ENCODE measurements around the gene WDFY4.

WDFY4 gene

DNA sequence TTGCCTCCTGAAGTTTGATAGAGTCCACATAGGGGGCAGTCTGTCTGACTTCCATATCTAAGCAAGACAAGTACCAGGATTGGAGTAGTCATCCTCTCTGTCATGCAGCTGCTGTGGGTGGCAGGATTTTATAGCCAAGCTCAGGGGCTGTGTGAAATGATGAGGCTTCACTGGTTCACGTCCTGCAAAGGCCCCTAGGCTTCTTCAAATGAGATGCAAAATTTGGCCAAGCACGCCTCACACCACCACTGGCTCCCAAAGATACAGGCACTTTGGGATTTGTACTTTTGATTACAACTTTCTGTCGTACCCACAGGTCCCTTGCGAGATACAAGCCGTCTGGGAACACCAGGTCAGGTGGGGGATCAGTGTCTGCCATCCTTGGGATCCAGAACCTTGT, 67.1 kb downstream of the WDFY4 start:
- DNase-seq = no peak

GRCh38 chr10:48758411-48758810, 73.7 kb downstream of the WDFY4 start:
- no peak for DNase-seq

DNA sequence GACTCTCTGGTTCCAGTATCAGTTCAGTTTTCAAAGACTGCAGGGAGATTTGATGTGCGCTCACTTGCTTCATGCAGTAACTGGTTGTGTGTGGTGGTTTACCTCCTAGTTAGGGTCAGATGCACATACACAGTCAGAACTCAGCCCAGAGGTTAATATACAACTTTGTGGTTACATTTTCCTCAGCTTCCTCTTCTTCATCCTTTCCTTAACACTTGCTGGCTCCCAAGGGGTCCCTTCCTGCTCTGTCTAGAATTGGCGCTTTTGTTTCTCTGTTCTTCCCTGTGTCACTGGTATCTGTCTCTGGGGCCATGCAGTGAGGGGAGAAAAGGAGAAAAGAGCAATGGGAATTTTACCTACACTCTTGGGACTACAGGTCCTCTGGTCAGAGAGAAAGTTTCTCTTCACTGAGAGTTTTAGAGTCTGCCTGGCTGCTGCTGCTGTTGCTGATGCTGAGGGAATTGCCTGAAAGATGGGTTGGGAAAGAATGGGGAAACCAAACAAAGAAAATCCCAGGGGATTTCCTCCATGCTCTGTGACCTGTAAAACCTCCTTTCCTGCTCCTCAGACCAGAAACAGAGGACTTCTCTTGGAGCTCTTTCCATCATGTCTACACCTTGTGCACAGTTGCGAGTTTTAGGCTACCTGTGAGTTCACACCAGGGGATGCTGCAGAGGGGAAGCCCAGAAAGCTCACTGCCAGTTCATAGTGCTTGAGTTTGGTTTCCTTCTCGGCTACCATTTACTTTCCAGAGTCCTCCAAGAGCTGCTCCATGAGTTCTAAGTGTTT, 74.6 kb downstream of the WDFY4 start:
- no peak for DNase-seq

DNA sequence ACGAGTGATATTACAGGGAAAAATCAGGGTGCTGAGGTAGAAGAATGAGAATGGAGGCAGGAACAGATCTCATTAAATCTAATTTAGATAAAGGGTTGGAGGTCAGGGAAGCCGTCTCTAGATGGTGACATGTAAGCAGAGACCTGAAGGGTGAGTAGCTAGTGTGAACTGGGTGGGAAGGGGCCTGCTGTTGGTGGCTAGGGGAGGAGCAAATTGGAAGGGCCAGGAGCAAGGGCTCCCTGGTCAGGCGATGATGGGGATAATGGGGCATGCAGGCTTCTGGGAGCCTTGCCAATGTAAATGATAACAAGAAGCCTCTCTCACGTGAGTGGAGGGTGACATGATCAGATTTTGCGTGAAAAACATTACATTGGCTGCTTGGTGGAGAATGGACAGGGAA, 76.3 kb downstream of the WDFY4 start:
- peak; percentile 53 for DNase-seq

DNA sequence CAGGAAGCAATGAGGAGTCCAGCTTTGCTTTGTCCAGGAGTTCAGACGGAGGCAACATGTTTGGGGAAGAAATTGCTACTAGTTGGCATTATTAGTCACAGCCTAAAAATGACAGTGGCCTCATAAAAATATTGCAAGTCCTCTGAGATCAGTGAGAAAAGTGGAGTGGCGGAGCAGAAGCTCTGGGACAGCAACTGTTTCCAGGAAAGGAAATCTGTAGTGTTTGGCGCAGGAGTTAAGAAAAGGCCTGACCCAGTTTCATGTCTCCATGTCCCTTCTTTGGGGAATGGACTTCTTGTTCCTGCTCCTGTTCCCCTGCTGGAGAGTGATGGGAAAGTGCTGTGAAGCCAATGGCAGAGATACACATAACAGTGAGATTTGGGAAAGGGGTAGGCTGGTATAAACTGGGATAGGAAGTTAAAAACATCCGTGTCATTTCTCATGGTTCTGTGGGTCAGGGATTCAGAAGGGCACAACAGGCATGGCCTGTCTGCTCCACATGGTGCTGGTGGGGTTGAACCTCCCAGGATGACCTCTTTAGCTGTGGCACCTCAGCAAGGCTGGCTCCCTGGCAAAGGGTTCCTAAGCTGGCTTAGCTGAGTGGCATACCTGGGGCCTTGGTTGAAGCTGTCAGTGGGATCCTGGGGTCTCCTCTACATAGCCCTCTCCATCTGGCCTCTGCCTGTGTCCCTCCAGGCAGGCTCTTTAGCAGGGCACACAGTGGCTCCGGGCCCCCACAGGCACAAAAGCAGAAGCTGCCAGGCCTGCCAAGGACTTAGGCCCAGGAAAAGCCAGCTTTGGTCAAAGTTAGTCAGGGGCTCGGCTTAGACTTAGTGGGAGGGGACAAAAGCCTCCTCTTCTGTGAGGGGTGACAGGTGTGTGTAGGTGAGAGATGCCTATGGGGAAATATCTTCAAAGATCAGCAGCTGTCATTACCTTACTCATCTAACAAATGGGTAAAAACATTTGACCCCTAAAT, 77.7 kb downstream of the WDFY4 start:
- DNase-seq = no peak

GRCh38 chr10:48763403-48763965, 78.8 kb downstream of the WDFY4 start:
- DNase-seq = no peak

GRCh38 chr10:48764486-48764885, 79.8 kb downstream of the WDFY4 start:
- DNase-seq = no peak

- DNase-seq = no peak
These were observed 80.4 kb downstream of the WDFY4 start for GRCh38 chr10:48765039-48765438.

DNA sequence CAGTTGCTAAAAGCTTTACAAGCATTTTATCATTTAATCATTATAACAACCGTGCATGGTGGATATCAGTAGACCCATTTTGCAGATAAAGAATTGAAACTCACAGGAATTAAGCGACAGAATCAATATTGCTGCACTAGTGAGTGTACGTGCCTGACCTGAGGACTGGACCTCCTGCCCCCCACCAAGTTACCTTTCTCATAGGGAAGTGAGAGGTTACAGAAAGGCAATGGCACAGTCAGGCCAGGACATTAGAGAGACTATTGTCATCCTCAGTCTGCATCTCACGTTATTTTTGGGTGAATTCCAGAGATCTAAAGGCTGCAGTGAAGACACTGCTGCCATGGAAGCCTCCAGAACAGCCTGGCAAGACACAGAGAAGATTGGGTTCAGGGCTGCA, 80.9 kb downstream of the WDFY4 start:
- DNase-seq = no peak

- DNase-seq = no peak
These were observed 82.9 kb downstream of the WDFY4 start for GRCh38 chr10:48767373-48768143.

GRCh38 chr10:48768144-48768766, 83.6 kb downstream of the WDFY4 start:
- no peak for DNase-seq

DNA sequence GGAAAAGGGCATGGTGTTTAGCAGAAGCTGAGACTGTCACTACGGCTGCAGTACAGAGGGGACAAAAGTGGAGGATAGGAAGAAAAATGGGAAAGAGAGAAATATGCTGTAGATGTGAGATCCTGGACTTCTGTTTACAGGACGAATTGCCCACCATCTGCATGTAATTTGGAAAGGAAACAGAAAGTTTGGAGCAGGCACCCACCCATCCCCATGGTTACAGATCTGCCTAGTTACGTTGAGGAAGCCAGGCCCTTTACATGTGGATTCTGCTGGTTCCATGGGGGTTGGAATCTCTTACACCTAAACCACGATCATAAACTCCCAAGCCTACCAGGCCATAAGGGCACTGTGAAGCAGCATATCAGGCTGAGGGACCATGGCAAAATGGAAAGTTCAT, 84.3 kb downstream of the WDFY4 start:
- DNase-seq = no peak

DNA sequence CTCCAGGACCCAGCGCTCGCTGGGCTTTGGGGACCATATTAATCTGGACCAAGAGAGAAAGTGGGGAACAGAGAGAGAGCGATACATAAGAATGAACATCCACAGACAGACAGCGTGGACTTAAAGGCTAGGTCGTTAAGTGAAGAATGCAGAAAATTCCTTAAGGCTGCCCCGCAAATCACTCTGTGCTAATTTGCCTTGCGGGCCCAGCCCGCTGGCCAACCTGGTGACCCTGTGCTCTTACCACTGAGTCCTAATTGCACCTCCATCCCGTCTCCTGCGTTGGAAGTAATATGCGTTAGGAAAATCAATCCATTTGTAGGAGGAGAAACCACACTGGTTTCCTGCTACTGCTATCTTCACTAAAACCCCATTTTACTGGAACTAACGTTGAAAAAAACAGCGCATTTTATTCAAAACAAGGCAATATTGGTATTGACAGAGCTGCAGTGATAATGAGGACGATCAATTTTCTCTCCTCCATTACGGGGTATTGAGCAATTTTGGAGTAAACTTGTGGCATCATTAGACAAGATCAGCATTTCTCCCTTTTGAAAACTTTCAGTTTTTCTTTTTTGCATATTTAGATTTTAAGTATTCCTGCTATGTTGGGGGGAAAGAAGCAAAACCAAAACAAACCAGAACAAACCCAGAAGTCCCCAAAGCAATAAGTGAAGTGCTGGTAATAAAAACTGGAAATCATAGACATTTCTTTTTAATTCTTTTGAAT, 85.2 kb downstream of the WDFY4 start:
- no peak for DNase-seq

DNA sequence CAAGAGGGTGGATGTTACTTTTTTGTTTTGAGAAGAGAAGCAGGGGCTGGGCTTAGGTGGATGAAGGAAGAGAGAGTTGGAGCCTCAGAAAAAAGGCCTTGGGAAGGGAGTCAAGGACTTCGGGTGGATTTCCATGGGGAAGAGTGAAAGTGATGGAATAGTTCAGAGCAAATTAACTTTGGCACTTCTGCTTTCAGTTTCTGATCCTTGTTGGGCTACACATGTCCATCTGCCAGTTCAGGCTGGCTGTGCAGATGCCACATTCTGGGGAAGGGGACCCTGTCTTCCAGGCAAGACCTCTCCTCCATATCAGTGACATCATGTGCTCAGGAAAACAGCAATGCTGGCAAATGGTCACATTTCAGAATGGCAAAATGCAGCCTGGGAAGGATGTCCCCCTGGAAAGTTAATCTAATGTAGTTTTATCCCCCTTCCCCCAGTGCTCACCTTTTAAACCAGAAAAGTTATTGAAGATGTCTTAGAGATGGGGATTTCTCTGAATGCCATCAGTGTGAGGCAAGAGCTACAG, 86.0 kb downstream of the WDFY4 start:
- no peak for DNase-seq

GRCh38 chr10:48771234-48771633, 86.6 kb downstream of the WDFY4 start:
- no peak for DNase-seq

- DNase-seq = no peak
These were observed 87.4 kb downstream of the WDFY4 start for GRCh38 chr10:48772059-48772458.

DNA sequence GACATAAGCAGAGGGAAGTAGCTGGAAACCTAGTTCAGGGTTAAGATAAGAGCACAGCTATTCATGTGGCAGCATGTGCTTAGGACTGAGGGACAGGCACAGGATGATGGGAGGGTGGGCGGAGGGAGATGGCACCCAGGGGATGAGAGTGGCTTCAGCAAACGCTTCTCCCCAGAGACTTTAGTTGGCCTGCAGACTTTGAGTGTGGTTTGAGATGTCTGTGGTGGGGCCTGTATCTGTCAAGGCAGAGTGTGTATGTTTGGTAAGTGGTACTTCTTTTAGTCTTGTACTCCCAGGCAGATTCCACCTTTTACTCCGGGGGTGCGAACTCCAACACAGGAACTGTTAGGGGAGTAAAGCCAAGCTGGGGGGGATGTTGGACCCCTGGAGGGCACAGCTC, 88.9 kb downstream of the WDFY4 start:
- DNase-seq = no peak

- no peak for DNase-seq
These were observed 89.9 kb downstream of the WDFY4 start for GRCh38 chr10:48774416-48775205.

- DNase-seq = no peak
These were observed 90.5 kb downstream of the WDFY4 start for GRCh38 chr10:48775206-48775517.

GRCh38 chr10:48776005-48776522, 91.4 kb downstream of the WDFY4 start:
- DNase-seq = no peak

Data from NCI-H146 (cell line).